SK-N-SH treated with all-trans-retinoic acid at 6 μM for 48 hours (cell line): ENCODE results near the gene RFX7.

Experiments used
- ATAC-seq: fragments of 200-7000 bp; cut with Tn5 transposase; 3 replicates; pipeline ENCODE4 v1.9.1; 2020; ENCODE audit warnings: mild to moderate bottlenecking, moderate library complexity
- ARNTL ChIP-seq: fragments of 450-650 bp; formaldehyde crosslinking; IDR thresholded peaks from 2 replicates; pipeline ENCODE4 v1.5.0; 2020; ENCODE audit warnings: low read depth, mild to moderate bottlenecking, moderate library complexity, borderline replicate concordance
- CREB5 ChIP-seq: fragments of 250-450 bp; sonication (Bioruptor Pico); IDR thresholded peaks from 2 replicates; pipeline ENCODE4 v1.5.1; 2020; ENCODE audit warnings: low read depth, mild to moderate bottlenecking, moderate library complexity
- CSDC2 ChIP-seq: fragments of 250-450 bp; sonication (Bioruptor Pico); IDR thresholded peaks from 2 replicates; pipeline ENCODE4 v1.5.0; 2020; ENCODE audit warnings: mild to moderate bottlenecking, moderate library complexity
- CSRNP3 ChIP-seq: fragments of 250-450 bp; sonication (Bioruptor Pico); IDR thresholded peaks from 2 replicates; pipeline ENCODE4 v1.5.1; 2021; ENCODE audit warnings: mild to moderate bottlenecking, moderate library complexity
- ESRRG ChIP-seq: fragments of 250-450 bp; sonication (Bioruptor Pico); IDR thresholded peaks from 2 replicates; pipeline ENCODE4 v1.6.1; 2021; ENCODE audit warnings: mild to moderate bottlenecking
- GLIS3 ChIP-seq: fragments of 250-450 bp; sonication (Bioruptor Pico); IDR thresholded peaks from 2 replicates; pipeline ENCODE4 v1.5.0; 2020; ENCODE audit warnings: mild to moderate bottlenecking, moderate library complexity
- ISL1 ChIP-seq: fragments of 250-450 bp; sonication (Bioruptor Pico); IDR thresholded peaks from 2 replicates; pipeline ENCODE4 v2.1.2; 2022; ENCODE audit warnings: mild to moderate bottlenecking, moderate library complexity
- PATZ1 ChIP-seq: fragments of 250-450 bp; sonication (Bioruptor Pico); IDR thresholded peaks from 2 replicates; pipeline ENCODE4 v1.8.0; 2020; ENCODE audit warnings: mild to moderate bottlenecking, moderate library complexity, borderline replicate concordance
- POU6F1 ChIP-seq: fragments of 250-450 bp; sonication (Bioruptor Pico); IDR thresholded peaks from 2 replicates; pipeline ENCODE4 v1.8.0; 2021; ENCODE audit warnings: low read depth, mild to moderate bottlenecking, moderate library complexity, borderline replicate concordance
- PPARA ChIP-seq: fragments of 250-450 bp; sonication (Bioruptor Pico); IDR thresholded peaks from 2 replicates; pipeline ENCODE4 v1.5.0; 2020; ENCODE audit warnings: mild to moderate bottlenecking, borderline replicate concordance
- RARB ChIP-seq: fragments of 250-450 bp; sonication (Bioruptor Pico); IDR thresholded peaks from 2 replicates; pipeline ENCODE4 v1.8.0; 2021; ENCODE audit warnings: mild to moderate bottlenecking, moderate library complexity
- SNAI2 ChIP-seq: fragments of 250-450 bp; sonication (Bioruptor Pico); IDR thresholded peaks from 2 replicates; pipeline ENCODE4 v1.5.0; 2020; ENCODE audit warnings: mild to moderate bottlenecking, moderate library complexity
- TCF4 ChIP-seq: fragments of 250-450 bp; sonication (Bioruptor Pico); IDR thresholded peaks from 2 replicates; pipeline ENCODE4 v1.8.0; 2021; ENCODE audit warnings: mild to moderate bottlenecking, moderate library complexity, borderline replicate concordance
- TOX ChIP-seq: fragments of 250-450 bp; sonication (Bioruptor Pico); IDR thresholded peaks from 2 replicates; pipeline ENCODE4 v1.8.0; 2021; ENCODE audit warnings: mild to moderate bottlenecking, moderate library complexity, borderline replicate concordance
- TSHZ2 ChIP-seq: fragments of 250-450 bp; sonication (Bioruptor Pico); IDR thresholded peaks from 2 replicates; pipeline ENCODE4 v1.5.0; 2020; ENCODE audit warnings: mild to moderate bottlenecking, moderate library complexity
- ZFP3 ChIP-seq: fragments of 250-450 bp; sonication (Bioruptor Pico); IDR thresholded peaks from 2 replicates; pipeline ENCODE4 v1.5.0; 2020; ENCODE audit warnings: mild to moderate bottlenecking, moderate library complexity
- ZFP30 ChIP-seq: fragments of 450-650 bp; formaldehyde crosslinking; IDR thresholded peaks from 2 replicates; pipeline ENCODE4 v1.5.0; 2022; ENCODE audit warnings: mild to moderate bottlenecking, moderate library complexity
- ZNF565 ChIP-seq: fragments of 450-650 bp; formaldehyde crosslinking; conservative IDR thresholded peaks from 2 replicates; pipeline ENCODE4 v1.5.0; 2020; ENCODE audit warnings: low read depth, mild to moderate bottlenecking, moderate library complexity
- ZNF70 ChIP-seq: fragments of 450-650 bp; formaldehyde crosslinking; IDR thresholded peaks from 2 replicates; pipeline ENCODE4 v1.5.0; 2020; ENCODE audit warnings: mild to moderate bottlenecking, moderate library complexity
- ZNF8 ChIP-seq: fragments of 450-650 bp; formaldehyde crosslinking; IDR thresholded peaks from 2 replicates; pipeline ENCODE4 v1.5.0; 2020; ENCODE audit warnings: mild to moderate bottlenecking, moderate library complexity

RFX7 gene

GRCh38 chr15:56146756-56147155, 96.9 kb downstream of the RFX7 start:
- ATAC-seq: no peak
- no peak for TF ChIP-seq ZFP3 (CRISPR knock-in tag)
- no peak for TF ChIP-seq ZNF70 (CRISPR knock-in tag)
- TF ChIP-seq TSHZ2 (CRISPR knock-in tag): no peak
- no peak for TF ChIP-seq RARB (CRISPR knock-in tag)
- no peak for TF ChIP-seq GLIS3 (CRISPR knock-in tag)
- TF ChIP-seq, all 23 proteins: peak for 0

- ATAC-seq: no peak
- TF ChIP-seq ARNTL (CRISPR knock-in tag): no peak
- no peak for TF ChIP-seq CREB5 (CRISPR knock-in tag)
- TF ChIP-seq PPARA (CRISPR knock-in tag): no peak
- no peak for TF ChIP-seq RARB (CRISPR knock-in tag)
- no peak for TF ChIP-seq ZNF8 (CRISPR knock-in tag)
- no peak for TF ChIP-seq ESRRG (CRISPR knock-in tag)
- no peak for TF ChIP-seq TCF4 (CRISPR knock-in tag)
- no peak for TF ChIP-seq PATZ1
- no peak for TF ChIP-seq CSRNP3 (CRISPR knock-in tag)
- no peak for TF ChIP-seq CSDC2 (CRISPR knock-in tag)
- no peak for TF ChIP-seq ZNF565
- TF ChIP-seq POU6F1 (CRISPR knock-in tag): no peak
Observed at GRCh38 chr15:56128081-56128480, 115.6 kb downstream of the RFX7 start.

- no peak for TF ChIP-seq ZNF565
- no peak for TF ChIP-seq ZFP30 (CRISPR knock-in tag)
- no peak for TF ChIP-seq ARNTL (CRISPR knock-in tag)
- no peak for TF ChIP-seq ZNF8 (CRISPR knock-in tag)
- no peak for TF ChIP-seq TSHZ2 (CRISPR knock-in tag)
- no peak for TF ChIP-seq ZNF70 (CRISPR knock-in tag)
- TF ChIP-seq SNAI2 (CRISPR knock-in tag): no peak
- TF ChIP-seq ZFP3 (CRISPR knock-in tag): no peak
- no peak for TF ChIP-seq CSDC2 (CRISPR knock-in tag)
- no peak for TF ChIP-seq TOX (CRISPR knock-in tag)
- no peak for TF ChIP-seq TCF4 (CRISPR knock-in tag)
- no peak for TF ChIP-seq ISL1 (CRISPR knock-in tag)
- no peak for TF ChIP-seq CSRNP3 (CRISPR knock-in tag)
- TF ChIP-seq POU6F1 (CRISPR knock-in tag): no peak
- ATAC-seq: no peak
Observed at GRCh38 chr15:56126409-56126808, 117.3 kb downstream of the RFX7 start.
